ENCODE measurements around the gene NCKAP5.

DNA sequence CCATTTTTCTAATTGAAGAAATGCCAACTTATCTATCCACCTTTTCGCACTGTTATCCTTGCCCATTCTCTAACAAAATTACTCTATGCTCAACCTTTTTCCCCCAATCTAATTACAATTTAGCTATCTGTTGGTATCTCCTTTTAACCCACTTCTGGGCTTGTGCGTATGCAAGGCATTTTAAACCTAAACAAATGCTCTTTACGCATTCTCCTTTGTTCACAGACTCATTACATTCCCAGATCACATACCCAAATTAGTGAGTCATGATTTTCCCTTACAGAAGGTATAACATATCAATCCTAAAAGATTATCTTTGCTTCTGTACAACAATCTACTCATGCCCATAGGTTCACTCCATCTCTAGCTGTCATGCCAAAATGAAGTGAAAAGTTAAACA lies 826.5 kb downstream of the NCKAP5 start:
- TF ChIP-seq, protein P1, sequence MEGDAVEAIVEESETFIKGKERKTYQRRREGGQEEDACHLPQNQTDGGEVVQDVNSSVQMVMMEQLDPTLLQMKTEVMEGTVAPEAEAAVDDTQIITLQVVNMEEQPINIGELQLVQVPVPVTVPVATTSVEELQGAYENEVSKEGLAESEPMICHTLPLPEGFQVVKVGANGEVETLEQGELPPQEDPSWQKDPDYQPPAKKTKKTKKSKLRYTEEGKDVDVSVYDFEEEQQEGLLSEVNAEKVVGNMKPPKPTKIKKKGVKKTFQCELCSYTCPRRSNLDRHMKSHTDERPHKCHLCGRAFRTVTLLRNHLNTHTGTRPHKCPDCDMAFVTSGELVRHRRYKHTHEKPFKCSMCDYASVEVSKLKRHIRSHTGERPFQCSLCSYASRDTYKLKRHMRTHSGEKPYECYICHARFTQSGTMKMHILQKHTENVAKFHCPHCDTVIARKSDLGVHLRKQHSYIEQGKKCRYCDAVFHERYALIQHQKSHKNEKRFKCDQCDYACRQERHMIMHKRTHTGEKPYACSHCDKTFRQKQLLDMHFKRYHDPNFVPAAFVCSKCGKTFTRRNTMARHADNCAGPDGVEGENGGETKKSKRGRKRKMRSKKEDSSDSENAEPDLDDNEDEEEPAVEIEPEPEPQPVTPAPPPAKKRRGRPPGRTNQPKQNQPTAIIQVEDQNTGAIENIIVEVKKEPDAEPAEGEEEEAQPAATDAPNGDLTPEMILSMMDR (IDR thresholded peaks at IDR 0.05), result no peak
- TF ChIP-seq NR3C1 (IDR thresholded peaks at IDR 0.05), result no peak
- no peak for TF ChIP-seq POLR2A (IDR thresholded peaks at IDR 0.05; ENCODE audit: low read length)
- TF ChIP-seq, protein P2, sequence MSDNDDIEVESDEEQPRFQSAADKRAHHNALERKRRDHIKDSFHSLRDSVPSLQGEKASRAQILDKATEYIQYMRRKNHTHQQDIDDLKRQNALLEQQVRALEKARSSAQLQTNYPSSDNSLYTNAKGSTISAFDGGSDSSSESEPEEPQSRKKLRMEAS (IDR thresholded peaks at IDR 0.05), result no peak
- TF ChIP-seq CEBPB (IDR thresholded peaks at IDR 0.05), result no peak

All from A549 (cell line).